Melanocyte of skin (primary cell): ENCODE data around the gene CASK. TPM values are rescaled to one million over a fixed set of nuclear protein-coding genes. Genes with fewer than 3 reads are reported as not detected.

ENCODE experiments used
- small RNA-seq, 2 donors: library from RNA; depleted of rRNA; stranded (forward); fragments of <200 nt; gene quantifications; one replicate each; pipeline ENCODE3, GENCODE V24; 2012
- total RNA-seq, 2 donors: library from RNA; depleted of rRNA; stranded (reverse); fragments of >200 nt; gene quantifications; 2 replicates each; pipeline ENCODE4 v1.2.3, GENCODE V29; 2012

CASK gene
- total RNA-seq: 10 to 100 TPM; 18.6 to 20.3 TPM

GRCh38 chrX:41923211-41923977 lies at the start of gene CASK:
CASK (minus strand) TSS chrX:41923554; CDS start chrX:41922988, 566 bp downstream.

GRCh38 chrX:41723826-41724225 lies 199.5 kb downstream of the CASK start, which contains the start of gene GPR82:
GPR82 (plus strand) TSS chrX:41724181; CDS start chrX:41727027, 2,846 bp downstream.

GRCh38 chrX:41688835-41689234 lies 234.5 kb downstream of the CASK start, which contains the start of gene GPR34:
GPR34 (plus strand) TSS chrX:41688973; CDS start chrX:41695634, 6,661 bp downstream.

Small RNAs within 50 kb of the gene (small RNA-seq; reads per million reads assigned to genes)
- gene AL353691.2 (0 reads per million in 2 donors), gene RN7SL144P (0 to 0.04 reads per million in 2 donors), gene RNU6-1321P (0 reads per million in 2 donors), gene RNU6-202P (0 reads per million in 2 donors)

Other genes with a start within 250 kb of the CASK start
- gene GPR34, start 234.6 kb downstream of the CASK start, total RNA-seq: not detected
- gene GPR82, start 199.4 kb downstream of the CASK start, total RNA-seq: not detected